Measurements from ENCODE around the gene MAGEB6B. TPM values are rescaled to one million over a fixed set of nuclear protein-coding genes. Genes with fewer than 3 reads are reported as not detected.

The MAGEB6B gene, protein sequence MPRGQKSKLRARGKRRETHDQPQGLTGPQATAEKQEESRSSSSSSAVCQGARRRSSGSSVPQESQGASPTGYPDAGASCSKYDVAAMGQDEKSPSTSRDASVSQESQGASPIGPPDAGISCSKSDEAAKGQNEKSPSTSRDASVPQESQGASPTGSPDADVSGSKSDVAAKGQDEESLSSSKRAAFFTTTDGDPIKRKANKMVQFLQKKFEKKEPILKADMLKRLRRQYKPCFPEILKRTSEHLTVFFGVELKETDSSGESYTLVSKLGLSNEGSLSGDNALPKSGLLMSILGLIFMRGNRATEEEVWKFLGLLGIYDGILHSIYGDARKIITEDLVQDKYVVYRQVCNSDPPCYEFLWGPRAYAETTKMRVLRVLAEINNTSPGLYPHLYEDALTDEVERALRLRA
- total RNA-seq: not detected

GRCh38 chrX:26160301-26160700 is at the start of gene MAGEB6B:
TSS of gene MAGEB6B (plus strand) at chrX:26160601. CDS start at chrX:26160601, 0 bp downstream.

GRCh38 chrX:26138274-26138673 is 22.1 kb upstream of the MAGEB6B start, which contains the start of gene MAGEB18:
TSS of gene MAGEB18 (plus strand) at chrX:26138343. CDS start at chrX:26138986, 643 bp downstream.

DNA sequence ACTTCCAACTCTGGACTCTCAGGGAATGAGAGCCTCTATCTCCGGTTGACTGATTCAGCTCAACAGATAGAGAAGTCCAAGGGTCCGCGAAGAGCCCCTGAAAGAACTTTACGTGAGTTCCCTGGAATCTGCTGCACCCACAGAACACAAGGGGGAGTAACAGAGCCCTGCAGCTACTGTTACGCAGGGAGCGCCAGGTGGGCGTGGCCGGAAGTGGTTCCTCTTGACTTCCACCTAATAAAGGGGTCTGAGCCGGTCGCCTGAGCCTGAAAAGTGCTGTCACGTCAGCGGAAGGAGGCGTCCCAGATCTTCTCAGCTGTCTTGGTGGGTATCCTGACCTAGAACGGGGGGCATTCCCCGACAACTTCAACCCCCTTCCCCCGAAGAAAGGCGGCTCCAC is 31.8 kb downstream of the MAGEB6B start, which contains the start of gene MAGEB6:
Gene MAGEB6, plus strand, starts transcription at position 237 of the 400 bp plus-strand sequence. CDS start 1,407 bp downstream, outside the sequence.

Other genes starting within 250 kb of the MAGEB6B start
- not detected for gene MAGEB18, start 22.3 kb upstream of the MAGEB6B start, total RNA-seq
- not detected for gene MAGEB6, start 31.8 kb downstream of the MAGEB6B start, total RNA-seq
- gene MAGEB5, start 55.6 kb downstream of the MAGEB6B start, total RNA-seq: not detected